Measurements from ENCODE around the gene FXYD2.

The FXYD2 gene

DNA sequence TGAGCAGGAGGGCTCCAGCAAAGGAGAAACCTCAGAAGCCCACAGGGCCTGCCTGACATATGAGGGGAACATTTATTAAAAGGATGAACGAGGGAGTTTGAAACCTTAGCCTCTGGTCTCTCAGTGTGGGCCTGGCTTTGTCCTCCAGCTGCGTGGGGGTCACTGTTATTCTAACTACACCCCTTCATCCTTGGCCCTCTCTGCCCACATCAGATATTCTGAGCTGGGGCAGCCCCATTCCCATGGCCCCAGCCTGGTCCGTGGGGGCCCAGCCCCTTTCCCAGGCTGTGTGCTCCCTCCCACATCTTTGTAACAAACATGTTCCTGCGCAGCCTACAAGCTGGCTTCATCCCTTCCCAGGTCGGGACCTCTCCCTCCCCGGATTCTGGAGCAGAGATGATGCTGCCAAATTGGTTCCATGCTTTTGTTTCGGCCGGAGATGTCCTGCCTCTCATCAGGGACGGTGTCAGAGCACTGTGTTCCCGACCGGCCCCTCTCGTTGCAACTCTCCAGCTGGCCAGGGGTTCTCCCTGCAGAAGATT lies 47.9 kb upstream of the FXYD2 start:
- Histone ChIP-seq H3K36me3 (ENCODE audit: insufficient read depth, low read length) (no peaks in the 10 kb centered on the region), H3K4me3 (ENCODE audit: low read depth, low read length, poor library complexity, severe bottlenecking) (no peak overlapping the region), H3K27me3 (ENCODE audit: insufficient read depth, low read length) (0 out of 2 replicates have a peak, but pooled peaks cover 6% of the 10 kb centered on the region), H4K20me1 (ENCODE audit: insufficient read depth, low read length) (no peaks in the 10 kb centered on the region), H3K9ac (ENCODE audit: low read length) (no peak overlapping the region), H3K9me3 (ENCODE audit: low read length) (no peaks in the 10 kb centered on the region), H3K4me2 (ENCODE audit: low read length) (no peak overlapping the region), H2AFZ (ENCODE audit: low read length) (no peak overlapping the region), H3K27ac (ENCODE audit: low read depth, low read length, poor library complexity, severe bottlenecking) (no peak overlapping the region), H3K79me2 (ENCODE audit: insufficient read depth, low read length) (no peaks in the 10 kb centered on the region), H3F3A (ENCODE audit: insufficient read depth, low read length) (no peaks in the 10 kb centered on the region), H3K9me2 (ENCODE audit: low read depth, low read length) (no peaks in the 10 kb centered on the region), H3K4me1 (ENCODE audit: insufficient read depth, low read length, severe bottlenecking) (no peaks in the 10 kb centered on the region)
- TF ChIP-seq, protein P1, sequence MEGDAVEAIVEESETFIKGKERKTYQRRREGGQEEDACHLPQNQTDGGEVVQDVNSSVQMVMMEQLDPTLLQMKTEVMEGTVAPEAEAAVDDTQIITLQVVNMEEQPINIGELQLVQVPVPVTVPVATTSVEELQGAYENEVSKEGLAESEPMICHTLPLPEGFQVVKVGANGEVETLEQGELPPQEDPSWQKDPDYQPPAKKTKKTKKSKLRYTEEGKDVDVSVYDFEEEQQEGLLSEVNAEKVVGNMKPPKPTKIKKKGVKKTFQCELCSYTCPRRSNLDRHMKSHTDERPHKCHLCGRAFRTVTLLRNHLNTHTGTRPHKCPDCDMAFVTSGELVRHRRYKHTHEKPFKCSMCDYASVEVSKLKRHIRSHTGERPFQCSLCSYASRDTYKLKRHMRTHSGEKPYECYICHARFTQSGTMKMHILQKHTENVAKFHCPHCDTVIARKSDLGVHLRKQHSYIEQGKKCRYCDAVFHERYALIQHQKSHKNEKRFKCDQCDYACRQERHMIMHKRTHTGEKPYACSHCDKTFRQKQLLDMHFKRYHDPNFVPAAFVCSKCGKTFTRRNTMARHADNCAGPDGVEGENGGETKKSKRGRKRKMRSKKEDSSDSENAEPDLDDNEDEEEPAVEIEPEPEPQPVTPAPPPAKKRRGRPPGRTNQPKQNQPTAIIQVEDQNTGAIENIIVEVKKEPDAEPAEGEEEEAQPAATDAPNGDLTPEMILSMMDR (IDR thresholded peaks at IDR 0.05; ENCODE audit: low read length): no peak
- TF ChIP-seq EZH2 (IDR thresholded peaks at IDR 0.05; ENCODE audit: borderline replicate concordance, low read length): no peak

DNA sequence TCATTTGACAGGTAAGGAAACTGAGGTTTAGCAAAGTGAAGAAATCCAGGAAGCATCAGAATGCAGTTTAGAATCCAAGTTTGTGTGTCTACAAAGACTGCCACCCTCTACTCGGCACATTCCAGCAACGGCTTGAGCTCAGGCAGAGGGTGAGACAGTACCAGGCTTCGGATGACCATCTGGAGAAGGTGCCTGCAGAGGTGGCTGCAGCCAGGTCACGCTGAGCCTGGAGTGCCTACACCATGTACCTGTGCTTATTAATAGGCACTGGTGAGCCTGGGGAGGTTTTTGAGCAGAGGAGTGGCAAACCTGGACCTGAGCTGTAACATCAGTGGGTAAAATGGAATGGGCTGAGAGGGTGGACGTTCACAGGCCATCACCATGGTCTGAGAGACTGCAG lies 47.2 kb upstream of the FXYD2 start:
- Histone ChIP-seq H3K4me1 (ENCODE audit: insufficient read depth, low read length, severe bottlenecking) (no peaks in the 10 kb centered on the region), H3K79me2 (ENCODE audit: insufficient read depth, low read length) (no peaks in the 10 kb centered on the region), H4K20me1 (ENCODE audit: insufficient read depth, low read length) (no peaks in the 10 kb centered on the region), H3K27ac (ENCODE audit: low read depth, low read length, poor library complexity, severe bottlenecking) (no peak overlapping the region), H2AFZ (ENCODE audit: low read length) (no peak overlapping the region), H3K27me3 (ENCODE audit: insufficient read depth, low read length) (0 out of 2 replicates have a peak, but pooled peaks cover 6% of the 10 kb centered on the region), H3K4me3 (ENCODE audit: low read depth, low read length, poor library complexity, severe bottlenecking) (no peak overlapping the region), H3K4me2 (ENCODE audit: low read length) (no peak overlapping the region), H3K36me3 (ENCODE audit: insufficient read depth, low read length) (no peaks in the 10 kb centered on the region), H3K9me3 (ENCODE audit: low read length) (no peaks in the 10 kb centered on the region), H3F3A (ENCODE audit: insufficient read depth, low read length) (no peaks in the 10 kb centered on the region), H3K9me2 (ENCODE audit: low read depth, low read length) (no peaks in the 10 kb centered on the region), H3K9ac (ENCODE audit: low read length) (no peak overlapping the region)
- TF ChIP-seq, protein P1 (IDR thresholded peaks at IDR 0.05; ENCODE audit: low read length): no peak
- no peak for TF ChIP-seq EZH2 (IDR thresholded peaks at IDR 0.05; ENCODE audit: borderline replicate concordance, low read length)

DNA sequence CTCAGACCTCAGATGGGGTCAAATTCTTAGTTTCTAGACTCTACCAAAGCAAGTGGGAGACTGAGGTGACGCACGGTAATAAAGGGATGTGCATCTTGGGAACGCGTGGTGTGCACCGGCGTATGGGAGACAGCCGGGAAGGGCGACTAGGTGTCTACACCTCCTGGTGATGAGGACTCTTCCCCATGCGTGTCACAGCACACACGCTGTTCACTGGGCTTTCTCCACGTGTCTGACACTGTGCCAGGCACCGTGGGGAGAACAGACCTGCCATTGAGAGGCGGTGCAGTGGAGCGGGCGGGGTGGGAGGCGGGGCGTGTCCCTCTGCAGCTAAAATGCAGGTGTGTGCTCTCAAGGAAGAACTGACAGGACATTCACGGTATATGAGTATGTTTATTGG lies 46.6 kb upstream of the FXYD2 start:
- TF ChIP-seq EZH2 (IDR thresholded peaks at IDR 0.05; ENCODE audit: borderline replicate concordance, low read length): no peak
- TF ChIP-seq, protein P1 (IDR thresholded peaks at IDR 0.05; ENCODE audit: low read length): no peak
- Histone ChIP-seq H3K4me2 (ENCODE audit: low read length) (no peak overlapping the region), H3K36me3 (ENCODE audit: insufficient read depth, low read length) (no peaks in the 10 kb centered on the region), H3K9me2 (ENCODE audit: low read depth, low read length) (no peaks in the 10 kb centered on the region), H3K4me3 (ENCODE audit: low read depth, low read length, poor library complexity, severe bottlenecking) (no peak overlapping the region), H3K4me1 (ENCODE audit: insufficient read depth, low read length, severe bottlenecking) (no peaks in the 10 kb centered on the region), H4K20me1 (ENCODE audit: insufficient read depth, low read length) (no peaks in the 10 kb centered on the region), H2AFZ (ENCODE audit: low read length) (no peak overlapping the region), H3F3A (ENCODE audit: insufficient read depth, low read length) (no peaks in the 10 kb centered on the region), H3K27me3 (ENCODE audit: insufficient read depth, low read length) (0 out of 2 replicates have a peak, but pooled peaks cover 6% of the 10 kb centered on the region), H3K9me3 (ENCODE audit: low read length) (no peaks in the 10 kb centered on the region), H3K79me2 (ENCODE audit: insufficient read depth, low read length) (no peaks in the 10 kb centered on the region), H3K9ac (ENCODE audit: low read length) (no peak overlapping the region), H3K27ac (ENCODE audit: low read depth, low read length, poor library complexity, severe bottlenecking) (no peak overlapping the region)
